GM21529 (cell line): ENCODE results near the gene EIF4G3.
"Not testable (repeated sequence)": the region's sequence is repeated elsewhere in the genome, so short reads cannot be mapped to it uniquely, and the experiment has no call there.

Experiments used
- ATAC-seq: cut with Tn5 transposase; IDR thresholded peaks from one replicate; pipeline ENCODE4 v1.9.1; 2021; ENCODE audit not compliant: unreplicated experiment

The EIF4G3 gene

DNA sequence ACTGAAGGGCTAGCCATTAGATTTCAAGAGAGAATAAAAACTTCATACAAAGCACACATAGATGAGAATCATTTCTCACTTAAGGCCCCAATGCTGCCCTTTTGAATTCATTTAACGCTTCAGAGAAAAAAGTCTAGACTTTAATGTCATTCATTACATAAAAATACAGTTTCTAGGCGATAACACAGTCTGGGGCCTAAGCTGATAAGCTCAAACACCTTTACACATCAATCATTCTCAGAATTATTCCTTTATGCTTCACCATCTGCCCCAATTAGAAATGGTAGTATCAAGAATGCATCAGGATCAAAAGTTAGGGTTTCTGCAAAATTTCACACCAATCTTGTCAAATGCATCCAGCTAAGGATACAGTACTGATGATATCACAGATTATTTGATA lies 289.5 kb downstream of the EIF4G3 start:
- ATAC-seq: no peak

DNA sequence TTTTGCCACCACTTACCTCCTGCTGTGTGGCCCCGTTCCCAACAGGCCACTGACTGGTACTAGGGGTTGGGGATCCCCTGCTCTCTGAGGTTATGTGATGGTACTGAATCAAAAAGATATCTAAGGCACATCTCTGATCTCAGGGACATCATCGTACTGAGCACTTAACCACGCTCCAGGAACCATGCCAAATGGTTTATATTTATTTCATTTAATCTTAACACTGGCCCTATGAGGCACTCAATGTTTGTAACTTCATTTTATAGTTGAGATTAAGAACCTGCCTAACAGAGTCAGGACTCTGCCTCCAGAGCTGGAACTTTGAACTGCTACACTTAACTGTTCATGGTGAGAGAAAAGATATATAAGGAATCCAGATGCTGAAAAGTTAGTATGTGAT lies 291.6 kb downstream of the EIF4G3 start:
- ATAC-seq: no peak

DNA sequence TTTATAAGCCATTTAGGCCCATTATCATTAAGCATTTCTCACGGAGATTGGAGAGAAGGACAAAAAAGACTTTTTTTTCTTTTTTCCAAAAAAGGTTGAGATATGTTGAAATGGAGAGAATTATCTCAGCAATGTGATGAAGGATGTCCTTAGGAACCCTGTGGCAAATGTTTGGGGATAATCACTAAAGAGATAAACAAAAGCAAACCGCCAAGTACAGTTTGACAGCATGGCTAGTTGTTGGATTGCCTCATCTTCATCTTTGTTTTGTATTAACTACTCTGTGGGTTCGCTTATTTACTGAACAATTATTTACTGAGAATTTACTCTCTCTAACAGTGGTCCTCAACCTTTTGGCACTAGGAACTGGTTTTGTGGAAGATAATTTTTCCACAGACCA lies 292.2 kb downstream of the EIF4G3 start:
- ATAC-seq: no peak

DNA sequence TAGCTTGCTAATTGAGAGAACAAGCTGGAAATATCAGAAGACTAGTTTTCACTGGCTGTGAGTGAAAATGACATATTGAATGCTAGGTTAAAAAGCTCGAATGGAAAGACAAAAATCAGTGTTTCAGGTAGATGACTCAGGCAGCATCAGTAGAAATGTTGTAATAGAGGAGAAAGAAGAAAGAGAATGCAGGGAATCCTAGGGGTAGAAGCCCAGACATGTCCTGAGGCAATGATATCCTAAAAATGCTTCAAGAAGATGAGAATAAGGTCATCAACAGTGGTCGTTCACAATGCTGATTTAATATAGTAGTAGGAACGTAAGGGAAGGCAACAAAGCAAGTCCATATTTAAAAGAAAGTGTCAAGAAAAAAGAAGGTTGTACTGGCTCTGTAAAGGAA lies 292.9 kb downstream of the EIF4G3 start:
- no peak for ATAC-seq

DNA sequence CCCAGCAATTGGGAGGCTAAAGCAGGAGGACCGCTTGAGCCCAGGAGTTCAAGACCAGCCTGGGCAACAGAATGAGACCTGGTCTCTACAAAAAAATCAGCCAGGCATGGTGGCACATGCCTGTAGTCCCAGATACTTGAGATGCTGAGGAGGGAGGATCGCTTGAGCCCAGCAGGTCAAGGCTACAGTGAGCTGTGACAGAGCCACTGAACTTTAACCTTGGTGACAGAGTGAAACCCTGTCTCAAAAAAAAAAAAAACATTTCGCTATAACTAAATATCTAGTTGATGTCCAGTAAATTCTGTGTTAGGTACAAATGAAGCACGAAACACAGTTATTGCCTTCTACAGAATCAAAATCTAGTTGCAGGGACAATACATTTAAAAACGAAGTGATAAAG lies 293.9 kb downstream of the EIF4G3 start:
- no peak for ATAC-seq

DNA sequence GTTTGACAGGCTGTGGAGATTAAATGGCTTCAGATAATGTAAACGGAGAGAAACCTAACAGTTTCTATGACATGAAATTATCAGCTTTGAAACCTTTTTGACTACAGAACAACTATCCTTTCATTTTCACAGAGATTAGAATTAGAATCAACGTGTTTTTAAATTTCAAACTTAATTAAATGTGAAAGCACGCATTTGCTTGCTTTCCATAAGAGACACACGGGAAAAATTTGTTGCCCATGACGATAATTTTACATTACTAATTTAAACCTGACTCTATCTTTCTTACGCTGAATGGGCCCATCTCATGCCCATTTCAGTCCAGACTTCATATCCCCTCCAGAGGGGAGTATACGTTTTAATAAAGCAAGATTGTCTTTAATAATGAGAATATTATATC lies 297.9 kb downstream of the EIF4G3 start:
- no peak for ATAC-seq

DNA sequence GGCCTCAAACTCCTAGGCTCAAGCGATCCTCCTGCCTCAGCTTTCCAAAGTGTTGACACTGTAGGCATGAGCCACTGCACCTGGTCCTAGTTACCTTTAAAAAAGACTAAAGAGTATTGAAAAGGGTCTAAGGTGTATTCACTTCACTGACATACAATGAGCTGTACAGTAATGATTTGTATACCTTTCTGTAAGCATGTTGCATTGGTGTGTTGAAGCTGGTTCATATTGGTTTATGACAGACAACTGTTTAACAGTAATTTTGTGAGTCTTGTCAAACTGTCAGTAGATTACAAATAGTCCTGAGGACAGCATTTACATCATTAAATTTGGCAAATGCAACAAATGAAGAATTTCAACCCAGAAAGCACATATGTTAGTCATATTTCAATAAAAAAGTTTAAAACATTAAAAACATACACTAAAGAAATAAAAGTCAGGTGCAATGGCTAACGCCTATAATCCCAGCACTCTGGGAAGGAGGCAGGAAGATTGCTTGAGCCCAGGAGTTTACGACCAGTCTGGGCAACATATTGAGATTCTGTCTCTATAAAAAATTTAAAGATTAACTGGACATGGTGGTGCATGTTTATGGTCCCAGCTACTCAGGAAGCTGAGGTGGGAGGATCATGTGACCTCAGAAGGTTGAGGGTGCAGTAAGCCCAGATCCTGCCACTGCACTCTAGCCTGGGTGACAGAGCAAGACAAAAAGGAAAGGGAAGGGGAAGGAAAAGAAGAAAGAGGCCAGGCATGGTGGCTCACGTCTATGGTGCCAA lies 301.3 kb downstream of the EIF4G3 start:
- no peak for ATAC-seq

DNA sequence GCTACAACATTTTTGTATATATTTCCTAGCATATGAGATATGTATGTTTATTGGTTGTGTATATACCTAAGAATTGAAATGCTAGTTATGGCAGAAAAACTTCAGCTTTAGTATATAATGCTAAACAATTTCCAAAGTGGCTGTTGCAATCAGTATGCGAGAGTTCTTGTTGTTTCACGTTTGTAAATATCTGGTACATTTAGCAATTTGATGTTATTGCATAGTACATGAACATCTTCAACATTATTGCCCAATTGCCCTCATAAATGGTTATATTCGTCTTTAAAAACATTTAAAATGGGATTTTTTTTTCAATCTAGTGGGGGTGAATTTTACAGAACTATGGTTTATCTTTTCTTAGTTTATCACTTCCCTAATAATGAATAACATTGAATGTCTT lies 303.4 kb downstream of the EIF4G3 start:
- no peak for ATAC-seq

DNA sequence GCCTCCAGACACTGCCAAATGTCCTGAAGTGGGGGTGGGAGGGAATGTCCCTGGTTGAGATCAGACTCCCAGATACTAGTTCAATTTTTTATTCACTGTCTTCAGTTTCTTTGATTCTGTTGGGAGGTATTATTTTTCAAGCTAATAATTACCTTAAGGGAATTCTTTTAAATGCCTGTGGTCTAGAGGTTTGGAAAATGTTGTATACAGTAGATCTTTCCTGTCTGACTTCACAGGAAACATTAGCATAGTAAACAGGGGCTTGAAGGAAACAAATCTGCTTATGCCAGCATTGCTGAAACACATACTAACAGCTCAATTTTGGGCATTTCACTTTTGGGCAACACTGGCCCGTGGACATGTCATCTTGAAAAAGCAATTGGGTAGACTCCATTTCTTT lies 305.3 kb downstream of the EIF4G3 start:
- no peak for ATAC-seq

DNA sequence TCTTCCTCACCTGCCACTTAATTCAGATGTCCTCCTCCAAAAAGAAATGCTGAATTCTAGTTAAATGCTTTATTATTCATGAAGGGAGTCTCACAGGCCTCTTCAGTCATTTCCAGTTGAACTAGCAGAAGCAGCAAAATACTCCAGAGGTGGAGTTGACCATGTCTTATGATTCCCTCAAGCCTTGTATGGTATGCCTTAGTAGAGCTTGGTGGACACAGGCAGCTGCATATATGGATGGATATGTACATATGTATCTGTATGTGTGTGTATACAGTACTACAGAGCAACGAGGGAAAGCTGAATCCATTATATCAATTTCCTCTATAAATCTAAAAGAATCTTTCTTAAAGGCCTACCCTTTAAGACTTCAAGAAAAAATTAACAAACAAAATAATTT lies 306.0 kb downstream of the EIF4G3 start:
- ATAC-seq: no peak

DNA sequence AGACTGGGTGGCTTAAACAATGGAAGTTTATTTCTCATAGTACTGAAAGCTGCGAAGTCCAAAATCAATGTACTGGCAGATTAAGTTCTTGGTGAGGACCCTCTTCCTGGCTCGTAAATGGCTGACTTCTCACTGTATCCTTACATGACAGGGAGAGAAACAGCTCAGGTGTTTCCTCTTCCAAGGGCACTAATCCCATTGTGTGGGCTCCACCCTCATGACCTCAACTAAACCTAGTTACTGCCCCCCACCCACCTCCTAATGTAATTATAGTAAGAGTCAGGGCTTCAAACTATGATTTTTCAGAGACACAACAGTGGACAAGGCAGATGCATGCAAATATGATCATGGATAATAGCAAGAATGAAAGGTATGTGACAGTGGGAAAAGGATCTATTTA lies 308.4 kb downstream of the EIF4G3 start:
- ATAC-seq: no peak

DNA sequence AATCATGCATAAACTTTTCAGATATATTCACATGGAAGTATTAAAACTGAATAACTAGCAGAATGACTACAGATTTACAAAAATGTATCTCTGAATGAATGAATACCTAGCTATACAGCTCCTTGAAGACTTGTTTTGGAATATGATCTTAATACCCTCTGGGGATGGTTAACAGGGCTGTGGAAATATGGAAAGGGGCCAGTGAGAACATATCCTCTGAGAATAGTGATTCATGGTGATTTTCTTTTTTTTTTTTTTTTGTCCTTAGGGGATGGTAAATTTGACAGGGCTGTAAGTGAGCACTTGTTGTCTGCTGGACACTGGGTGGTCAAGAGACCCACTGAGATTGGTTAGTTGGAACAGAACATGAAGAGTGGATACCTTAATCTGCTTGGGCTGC lies 308.9 kb downstream of the EIF4G3 start:
- no peak for ATAC-seq

DNA sequence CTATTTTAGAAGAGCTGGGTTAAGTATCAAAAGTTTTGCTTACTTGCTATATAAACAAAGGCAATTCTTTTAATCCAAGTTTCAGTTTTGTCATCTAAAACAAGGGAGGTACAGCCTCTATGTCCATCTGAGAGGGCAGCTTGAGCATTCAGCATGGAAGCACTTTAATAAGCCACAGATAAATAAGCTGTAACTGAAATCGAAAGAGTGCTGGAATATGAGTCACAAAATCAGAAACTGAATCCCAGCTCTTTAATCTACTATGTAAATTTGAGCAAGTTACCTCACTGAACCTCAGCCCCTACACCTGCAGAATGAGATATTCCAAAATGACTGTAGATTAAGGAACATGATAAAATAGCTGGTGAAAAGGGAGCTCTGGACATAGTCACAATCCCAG lies 309.6 kb downstream of the EIF4G3 start:
- no peak for ATAC-seq

DNA sequence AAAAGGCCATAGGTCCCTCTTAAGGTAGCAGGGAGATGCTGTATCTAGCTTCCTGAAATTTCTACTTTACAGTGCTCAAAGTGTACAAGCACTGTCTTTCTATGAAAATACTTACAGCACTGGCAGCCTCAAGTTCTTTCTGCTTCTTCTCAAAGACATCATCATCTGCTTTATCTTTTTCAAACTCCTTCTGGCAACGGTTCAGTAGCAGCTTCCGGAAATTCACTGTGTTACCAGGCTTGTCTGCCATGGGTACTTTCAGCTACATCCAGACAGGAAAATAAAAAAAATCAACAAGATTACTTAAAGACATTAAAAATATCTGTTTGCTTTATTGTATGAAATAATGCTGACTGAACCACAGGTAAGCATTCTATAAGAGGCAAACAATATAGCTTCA lies 311.7 kb downstream of the EIF4G3 start:
- ATAC-seq: no peak

DNA sequence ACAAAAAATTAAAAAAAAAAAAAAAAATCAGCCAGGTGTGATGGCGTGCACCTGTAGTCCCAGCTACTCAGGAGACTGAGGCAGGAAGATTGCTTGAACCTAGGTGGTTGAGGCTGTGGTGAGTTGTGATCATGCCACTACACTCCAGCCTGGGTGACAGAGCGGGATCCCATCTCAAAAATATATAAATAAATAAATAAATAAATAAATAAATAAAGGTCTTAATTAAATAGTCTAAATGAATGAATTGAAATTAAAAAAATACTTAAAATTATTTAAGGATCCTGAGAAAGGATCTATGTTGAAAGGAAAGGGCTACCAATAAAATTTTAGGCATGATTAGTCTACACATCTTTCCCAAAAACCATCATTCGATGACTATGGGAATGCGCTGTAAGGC lies 322.2 kb downstream of the EIF4G3 start:
- no peak for ATAC-seq

DNA sequence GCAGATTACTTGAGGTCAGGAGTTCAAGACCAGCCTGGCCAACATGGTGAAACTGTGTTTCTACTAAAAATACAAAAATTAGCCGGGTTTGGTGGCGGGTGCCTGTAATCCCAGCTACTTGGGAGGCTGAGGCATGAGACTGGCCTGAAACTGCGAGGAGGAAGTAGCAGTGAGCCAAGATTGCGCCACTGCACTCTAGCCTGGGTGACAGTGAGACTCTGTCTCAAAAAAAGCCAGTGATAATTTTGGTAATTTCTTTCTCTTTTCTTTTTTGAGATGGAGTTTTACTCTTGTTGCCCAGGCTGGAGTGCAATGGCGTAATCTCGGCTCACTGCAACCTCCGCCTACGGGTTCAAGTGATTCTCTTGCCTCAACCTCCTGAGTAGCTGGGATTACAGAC lies 324.9 kb downstream of the EIF4G3 start:
- ATAC-seq: not testable (repeated sequence)

DNA sequence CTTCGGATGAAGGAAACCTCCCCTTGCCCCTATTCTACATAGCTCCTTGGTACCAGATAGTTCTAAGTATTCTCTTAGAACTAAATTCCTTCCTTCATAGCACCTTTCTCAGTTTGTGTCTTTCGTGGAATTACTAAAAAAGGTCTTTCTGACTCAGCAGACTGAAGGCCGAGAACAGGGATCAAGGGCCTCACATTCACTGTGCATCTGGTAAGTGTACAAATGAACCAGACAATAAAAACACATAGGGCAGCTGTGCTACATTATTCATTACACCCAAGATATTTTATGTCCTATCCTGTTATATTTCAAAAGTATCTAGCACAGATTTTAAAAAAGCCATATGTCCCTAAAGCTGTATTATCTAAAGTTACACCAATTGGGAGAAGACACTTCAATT lies 326.7 kb downstream of the EIF4G3 start:
- ATAC-seq: no peak

DNA sequence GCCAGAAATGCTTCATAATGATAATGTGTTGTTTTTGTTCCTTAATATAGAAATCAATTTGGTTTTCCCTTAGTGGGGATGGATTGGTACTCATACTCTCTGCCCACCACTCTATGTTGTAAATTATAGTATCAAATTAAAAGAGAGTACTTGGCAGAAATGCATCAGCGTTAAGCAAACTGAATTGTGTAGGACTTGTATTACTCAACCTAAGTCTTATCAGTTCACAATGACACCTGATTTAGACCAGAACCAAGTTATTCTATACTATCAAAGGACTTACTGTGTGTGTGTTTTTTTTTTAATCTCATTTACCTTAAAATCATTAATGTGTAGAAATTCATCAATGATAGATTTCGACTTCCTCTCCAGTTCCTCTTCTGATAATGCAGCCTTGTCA lies 327.6 kb downstream of the EIF4G3 start:
- ATAC-seq: no peak

DNA sequence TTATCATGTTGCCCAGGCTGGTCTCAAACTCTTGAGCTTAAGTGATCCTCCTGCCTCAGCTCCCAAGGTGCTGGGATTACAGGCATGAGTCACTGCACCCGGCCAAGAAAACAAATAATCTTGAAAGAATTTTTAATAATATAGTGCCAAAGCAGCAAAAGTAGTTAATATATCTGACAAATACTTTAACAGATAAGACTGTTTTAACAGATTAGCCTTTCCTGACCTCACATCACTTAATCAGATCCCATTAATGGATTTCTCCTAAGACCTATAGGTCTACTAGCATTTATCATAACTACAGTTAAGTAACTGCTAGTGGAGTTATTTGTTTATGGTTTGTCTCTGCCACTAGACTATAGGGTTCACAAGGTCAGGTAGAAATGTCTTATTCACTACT lies 328.5 kb downstream of the EIF4G3 start:
- no peak for ATAC-seq

DNA sequence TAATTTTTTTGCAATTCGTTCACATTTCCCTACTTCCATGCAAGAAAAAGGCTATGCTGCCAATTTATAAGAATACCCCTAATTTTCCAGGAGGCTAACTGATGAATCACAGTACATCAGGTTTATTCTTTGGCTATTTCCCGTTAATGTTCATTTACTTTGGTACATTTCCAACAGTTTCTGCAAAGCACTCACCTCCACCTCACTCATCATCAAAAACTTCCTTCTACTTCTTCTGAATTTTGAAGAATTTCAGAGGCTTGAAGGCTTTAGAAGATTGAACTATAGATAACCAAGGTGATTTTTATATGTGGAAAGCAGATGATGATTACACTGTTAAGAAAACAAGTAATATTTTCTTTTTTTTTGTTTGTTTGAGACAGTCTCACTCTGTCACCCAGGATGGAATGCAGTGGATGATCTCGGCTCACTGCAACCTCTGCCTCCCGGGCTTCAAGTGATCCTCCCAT lies 329.1 kb downstream of the EIF4G3 start:
- ATAC-seq: no peak

DNA sequence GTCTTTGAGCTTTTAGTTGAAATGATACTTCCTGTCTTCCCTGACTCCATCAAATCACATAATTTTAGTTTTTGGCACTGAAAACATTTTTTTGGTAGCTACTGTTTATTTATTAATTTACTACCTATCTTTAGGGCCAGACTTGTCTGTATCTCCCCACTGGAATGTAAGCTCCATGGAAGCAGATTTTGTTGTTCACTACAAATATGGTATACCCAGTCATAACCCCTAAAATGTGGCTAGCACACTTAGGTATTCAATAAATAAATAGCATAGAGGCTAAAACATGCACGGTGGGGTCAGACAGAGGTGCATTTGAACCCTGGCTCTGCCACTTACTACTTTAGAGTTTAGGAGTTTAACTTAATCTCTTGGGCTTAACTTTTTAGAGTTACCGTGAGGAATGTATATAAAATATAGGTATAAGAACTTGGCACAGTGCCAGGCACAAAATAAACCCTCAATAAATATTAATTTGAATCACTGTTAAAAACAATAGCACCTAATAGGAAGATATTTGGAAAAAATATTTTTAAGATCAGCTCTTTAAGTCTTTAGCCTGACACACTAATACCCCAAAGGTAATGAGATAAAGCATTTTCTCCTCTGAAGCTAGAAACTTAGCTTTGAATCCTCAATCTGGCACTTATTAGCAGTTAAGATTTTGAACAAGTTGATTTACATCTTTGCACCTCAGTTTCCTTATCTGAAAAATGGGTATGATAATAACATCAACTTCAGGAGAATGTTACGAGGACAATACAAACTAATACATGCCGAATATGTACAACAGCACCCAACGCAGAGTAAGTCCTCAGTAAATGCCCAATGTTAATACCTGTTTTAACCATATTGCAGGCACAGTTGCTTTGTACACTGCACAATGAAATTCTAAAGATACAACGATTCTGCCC lies 330.0 kb downstream of the EIF4G3 start:
- ATAC-seq: no peak

DNA sequence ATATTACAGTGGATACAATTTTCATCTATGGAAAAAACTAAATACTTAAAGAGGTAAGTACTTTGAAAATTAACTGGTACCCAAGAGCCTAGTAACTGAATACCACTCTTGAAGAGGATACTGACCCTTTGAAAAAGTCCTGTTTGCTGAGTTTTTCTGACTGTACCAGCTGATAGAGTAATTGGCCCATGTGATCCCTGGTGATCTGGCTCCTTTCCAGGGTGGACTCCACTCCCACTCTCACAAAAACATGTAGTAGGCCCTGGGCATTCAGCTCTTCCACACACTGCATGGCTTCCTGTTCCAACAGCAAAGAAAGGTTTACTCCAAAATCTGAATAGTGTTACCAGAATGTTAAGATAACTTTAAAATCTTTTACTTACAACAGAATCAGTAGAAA lies 336.0 kb downstream of the EIF4G3 start:
- ATAC-seq: no peak
